HCT116 (cell line): ENCODE results near the gene GUCY2C. TPM values are rescaled to one million over a fixed set of nuclear protein-coding genes. Genes with fewer than 3 reads are reported as not detected.

Source experiments
- ATAC-seq: fragments of 200-7000 bp; cut with Tn5 transposase; 2 replicates; pipeline ENCODE4 v1.9.1; 2020; ENCODE audit warnings: mild to moderate bottlenecking, moderate library complexity
- BruUV-seq: library from RNA; stranded (reverse); fragments of 400-500 nt; replicated peaks from 2 replicates; lab custom pipeline; 2021; lab: Mats Ljungman, UMichigan
- CTCF ChIA-PET: fragments of 300-600 bp; sonication (Branson Sonifier 250); formaldehyde crosslinking; loops from one replicate; lab custom pipeline; 2021; ENCODE audit warnings: antibody characterized with exemption; lab: Charles Lee
- POLR2A ChIA-PET: fragments of 300-600, 350-600 bp; sonication (Branson Sonifier 250); formaldehyde crosslinking; loops from one replicate; lab custom pipeline; 2021; ENCODE audit warnings: antibody characterized with exemption; lab: Charles Lee
- RAD21 ChIA-PET, 2 experiments: fragments of 300-600 bp; sonication (Branson Sonifier 250); formaldehyde crosslinking; loops; one replicate each; lab custom pipeline; 2023; ENCODE audit warnings: low total read pairs in 2 of 2; ENCODE audit not compliant: uncharacterized antibody in 2 of 2, unreplicated experiment in 2 of 2, low non-redundant PET in 1 of 2; lab: Charles Lee
- DNase-seq: peaks from one replicate; pipeline ENCODE4 v3.0.0-alpha.2; 2010; ENCODE audit warnings: low read depth, low spot score
- H2AFZ ChIP-seq: fragments of 200-600 bp; shearing (Covaris generic), sonication (generic); 2 replicates; pipeline ENCODE4 v1.6.1; 2017; ENCODE audit warnings: low read depth, mixed run types, mixed read lengths, antibody characterized with exemption, low read length; ENCODE audit not compliant: poor library complexity, severe bottlenecking
- H3K27ac ChIP-seq: 2 replicates; pipeline ENCODE4 v1.5.1; 2012; ENCODE audit warnings: low read depth, low read length
- H3K27me3 ChIP-seq: fragments of 200-600 bp; sonication (generic); 2 replicates; pipeline ENCODE4 v1.6.1; 2016; ENCODE audit warnings: mixed run types, low read length, mixed read lengths; ENCODE audit not compliant: insufficient read depth
- H3K36me3 ChIP-seq, 2 experiments: fragments of 200-500 bp in 1 of 2; fragments of 200-600 bp in 1 of 2; sonication (Bioruptor generic) in 1 of 2; sonication (generic) in 1 of 2; 2 replicates each; pipeline versions ENCODE4 v1.5.1 to v1.6.1; 2014 to 2016; ENCODE audit warnings: low read length in 2 of 2, inconsistent platforms in 1 of 2, mixed read lengths in 1 of 2, mixed run types in 1 of 2; ENCODE audit not compliant: insufficient read depth in 2 of 2, control insufficient read depth in 1 of 2
- H3K4me1 ChIP-seq, 2 experiments: fragments of 200-600 bp in 1 of 2; sonication (generic) in 1 of 2; 2 replicates each; pipeline versions ENCODE4 v1.5.1 to v1.6.1; 2012 to 2017; ENCODE audit warnings: low read length in 2 of 2, inconsistent platforms in 1 of 2, mild to moderate bottlenecking in 1 of 2, mixed read lengths in 1 of 2, mixed run types in 1 of 2, moderate library complexity in 1 of 2; ENCODE audit not compliant: insufficient read depth in 2 of 2, control insufficient read depth in 1 of 2
- H3K4me2 ChIP-seq: fragments of 200-600 bp; sonication (generic); 2 replicates; pipeline ENCODE4 v1.6.1; 2017; ENCODE audit warnings: mixed run types, low read length, mixed read lengths
- H3K4me3 ChIP-seq, 2 experiments: fragments of 200-600 bp in 1 of 2; sonication (generic) in 1 of 2; replicated peaks in 1 of 2; 2 replicates each; pipeline ENCODE4 v1.5.1; 2011 to 2016; ENCODE audit warnings: low read length in 2 of 2, control low read depth in 1 of 2, low read depth in 1 of 2, mild to moderate bottlenecking in 1 of 2, mixed read lengths in 1 of 2, mixed run types in 1 of 2
- H3K79me2 ChIP-seq: fragments of 200-600 bp; sonication (generic); 2 replicates; pipeline ENCODE4 v1.6.1; 2017; ENCODE audit warnings: mild to moderate bottlenecking, mixed run types, low read length, moderate library complexity, mixed read lengths; ENCODE audit not compliant: insufficient read depth
- H3K9ac ChIP-seq: fragments of 200-600 bp; sonication (generic); 2 replicates; pipeline ENCODE4 v1.6.1; 2016; ENCODE audit warnings: low read length, mixed read lengths
- H3K9me2 ChIP-seq: fragments of 200-600 bp; sonication (generic), shearing (Covaris generic); 2 replicates; pipeline ENCODE4 v1.6.1; 2017; ENCODE audit warnings: mixed run types, mild to moderate bottlenecking, moderate library complexity; ENCODE audit not compliant: insufficient read depth
- H3K9me3 ChIP-seq, 2 experiments: fragments of 200-500 bp in 1 of 2; fragments of 200-600 bp in 1 of 2; sonication (Bioruptor generic) in 1 of 2; sonication (generic) in 1 of 2; 2 replicates each; pipeline ENCODE4 v1.6.1; 2014 to 2017; ENCODE audit warnings: low read length in 2 of 2, mixed read lengths in 2 of 2, inconsistent platforms in 1 of 2, low read depth in 1 of 2, mild to moderate bottlenecking in 1 of 2, mixed run types in 1 of 2, moderate library complexity in 1 of 2; ENCODE audit not compliant: control insufficient read depth in 1 of 2, insufficient read depth in 1 of 2
- H4K20me1 ChIP-seq: fragments of 200-600 bp; sonication (generic), shearing (Covaris generic); 2 replicates; pipeline ENCODE4 v1.6.1; 2017; ENCODE audit warnings: mixed run types, mild to moderate bottlenecking, moderate library complexity; ENCODE audit not compliant: insufficient read depth
- EGR1 ChIP-seq: IDR thresholded peaks from 2 replicates; pipeline ENCODE4 v1.6.1; 2012; ENCODE audit warnings: low read depth
- ELF1 ChIP-seq: IDR thresholded peaks from 2 replicates; pipeline ENCODE4 v1.6.1; 2012; ENCODE audit warnings: low read depth, borderline replicate concordance
- EZH2 ChIP-seq: fragments of 200-600 bp; sonication (generic); IDR thresholded peaks from 2 replicates; pipeline ENCODE4 v1.6.1; 2017; ENCODE audit warnings: antibody characterized with exemption, mixed run types
- ZNF274 ChIP-seq: fragments of 200-500 bp; sonication (Bioruptor generic); IDR thresholded peaks from 2 replicates; pipeline ENCODE4 v1.6.1; 2014; ENCODE audit warnings: mild to moderate bottlenecking, low read depth, low read length, inconsistent platforms
- intact Hi-C: fragments of 100-400 bp; cut with micrococcal nuclease; formaldehyde crosslinking; loops from 2 replicates; pipeline ENCODE4 v1.10.0; 2022
- total RNA-seq: library from RNA; stranded (reverse); gene quantifications from one replicate; pipeline ENCODE4 v1.2.1, GENCODE V29; 2021; ENCODE audit not compliant: unreplicated experiment

The GUCY2C gene
- total RNA-seq, 1 experiment from 2014 or later: not detected

DNA sequence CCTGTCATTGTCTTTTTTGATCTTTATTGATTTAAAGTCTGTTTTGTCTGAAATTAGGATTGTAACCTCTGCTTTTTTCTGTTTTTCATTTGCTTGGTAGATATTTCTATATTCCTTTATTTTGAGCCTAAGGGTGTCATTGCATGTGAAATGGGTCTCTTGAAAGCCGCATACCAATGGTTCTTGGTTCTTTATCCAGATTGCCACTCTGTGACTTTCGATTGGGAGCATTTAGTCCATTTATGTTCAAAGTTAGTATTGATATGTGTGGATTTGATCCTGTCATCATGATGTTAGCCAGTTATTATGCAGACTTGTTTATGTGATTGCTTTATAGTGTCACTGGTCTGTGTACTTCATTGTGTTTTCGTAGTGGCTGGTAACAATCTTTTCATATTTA, 98.9 kb downstream of the GUCY2C start:
- POLR2A ChIA-PET: no interaction called here
- Histone ChIP-seq H3K4me2 (no peak overlapping the region), H3K27ac (no peak overlapping the region), H3K79me2 (no peaks in the 10 kb centered on the region), H3K9me3 (no peaks in the 10 kb centered on the region), H3K4me3 (no peak overlapping the region), H2AFZ (no peak overlapping the region), H3K9ac (no peak overlapping the region), H3K9me2 (no peaks in the 10 kb centered on the region), H4K20me1 (no peaks in the 10 kb centered on the region), H3K27me3 (no peaks in the 10 kb centered on the region), H3K4me1 (no peaks in the 10 kb centered on the region), H3K36me3 (no peaks in the 10 kb centered on the region)
- DNase-seq: no peak
- CTCF ChIA-PET: no interaction called here
- BruUV-seq: no TSS peak
- intact Hi-C loops: no loop called here
- no peak for ATAC-seq
- no peak for TF ChIP-seq EZH2
- no peak for TF ChIP-seq ZNF274
- TF ChIP-seq ELF1: no peak
- RAD21 ChIA-PET: no interaction called here

DNA sequence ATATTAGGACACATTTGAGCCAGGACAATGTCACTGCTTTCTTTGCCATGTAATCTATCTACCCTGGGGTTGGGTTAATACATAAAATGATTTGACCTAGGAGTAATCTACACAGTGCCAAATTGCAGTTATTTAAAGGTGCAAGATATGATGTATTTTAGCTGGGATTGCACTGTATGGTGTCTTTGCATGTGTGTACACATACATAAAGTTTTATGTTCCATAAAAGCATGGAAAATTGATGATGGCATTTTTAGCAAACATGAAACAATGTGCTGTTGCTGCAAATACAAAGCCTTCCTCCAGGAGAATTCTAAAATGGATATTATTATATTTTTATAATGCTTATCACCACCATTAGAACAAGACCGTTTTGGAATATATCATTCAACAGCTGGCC, 104.7 kb downstream of the GUCY2C start:
- ATAC-seq (no peak), DNase-seq (no peak)
- Histone ChIP-seq H3K9me2 (no peaks in the 10 kb centered on the region), H3K9me3 (no peaks in the 10 kb centered on the region), H2AFZ (no peak overlapping the region), H3K4me1 (no peaks in the 10 kb centered on the region), H3K79me2 (no peaks in the 10 kb centered on the region), H4K20me1 (no peaks in the 10 kb centered on the region), H3K4me2 (no peak overlapping the region), H3K27ac (no peak overlapping the region), H3K9ac (no peak overlapping the region), H3K27me3 (no peaks in the 10 kb centered on the region), H3K4me3 (no peak overlapping the region), H3K36me3 (no peaks in the 10 kb centered on the region)
- TF ChIP-seq EZH2: no peak
- TF ChIP-seq EGR1: no peak
- TF ChIP-seq ELF1: no peak
- intact Hi-C loops: no loop called here
- RAD21 ChIA-PET: no interaction called here
- POLR2A ChIA-PET: no interaction called here
- BruUV-seq: no TSS peak
- CTCF ChIA-PET: no interaction called here
